Loucy (cell line): ENCODE measurements around the gene RPN2.

Experiments
- H2AFZ ChIP-seq: fragments of 200-600 bp; sonication (generic); 2 replicates; pipeline ENCODE4 v1.6.0; 2016; ENCODE audit warnings: antibody characterized with exemption, mild to moderate bottlenecking, low read length, moderate library complexity
- H3F3A ChIP-seq: fragments of 200-600 bp; 2 replicates; pipeline ENCODE4 v1.6.0; 2016; ENCODE audit warnings: antibody characterized with exemption, low read depth, mild to moderate bottlenecking
- H3K27me3 ChIP-seq: fragments of 200-600 bp; sonication (generic); 2 replicates; pipeline ENCODE4 v1.6.1; 2014; ENCODE audit warnings: low read length, mild to moderate bottlenecking; ENCODE audit not compliant: insufficient read depth, poor library complexity, severe bottlenecking
- H3K36me3 ChIP-seq: fragments of 200-600 bp; sonication (generic); 2 replicates; pipeline ENCODE4 v1.6.1; 2016; ENCODE audit warnings: low read length; ENCODE audit not compliant: insufficient read depth
- H3K4me1 ChIP-seq: fragments of 200-600 bp; sonication (generic); 2 replicates; pipeline ENCODE4 v1.5.1; 2014; ENCODE audit warnings: low read length, mild to moderate bottlenecking; ENCODE audit not compliant: insufficient read depth, poor library complexity, severe bottlenecking
- H3K4me2 ChIP-seq: fragments of 200-600 bp; sonication (generic); 2 replicates; pipeline ENCODE4 v1.6.0; 2014; ENCODE audit warnings: antibody characterized with exemption, low read length, low read depth, mild to moderate bottlenecking; ENCODE audit not compliant: poor library complexity, severe bottlenecking
- H3K4me3 ChIP-seq: fragments of 200-600 bp; sonication (generic); 2 replicates; pipeline ENCODE4 v1.5.1; 2014; ENCODE audit warnings: low read length, mild to moderate bottlenecking, mixed read lengths; ENCODE audit not compliant: poor library complexity, severe bottlenecking
- H3K79me2 ChIP-seq: fragments of 200-600 bp; sonication (generic); 2 replicates; pipeline ENCODE4 v1.6.1; 2014; ENCODE audit warnings: low read length; ENCODE audit not compliant: insufficient read depth
- H3K9ac ChIP-seq: fragments of 200-600 bp; sonication (generic); 2 replicates; pipeline ENCODE4 v1.6.0; 2014; ENCODE audit warnings: mild to moderate bottlenecking, low read depth, low read length, moderate library complexity; ENCODE audit not compliant: poor library complexity, severe bottlenecking
- H3K9me2 ChIP-seq: fragments of 200-600 bp; sonication (generic); replicated peaks from 2 replicates; pipeline ENCODE4 v1.6.1; 2016; ENCODE audit warnings: low read depth, low read length, mixed read lengths
- H3K9me3 ChIP-seq: fragments of 200-600 bp; sonication (generic); 2 replicates; pipeline ENCODE4 v1.6.1; 2014; ENCODE audit warnings: mild to moderate bottlenecking, antibody characterized with exemption, low read length, low read depth; ENCODE audit not compliant: insufficient read depth
- H4K20me1 ChIP-seq: fragments of 200-600 bp; sonication (generic); 2 replicates; pipeline ENCODE4 v1.6.0; 2014; ENCODE audit warnings: antibody characterized with exemption, low read length, mild to moderate bottlenecking; ENCODE audit not compliant: insufficient read depth, poor library complexity, severe bottlenecking
- CTCF ChIP-seq: fragments of 200-600 bp; sonication (generic); conservative IDR thresholded peaks from 2 replicates; pipeline ENCODE4 v1.5.1; 2014; ENCODE audit warnings: mild to moderate bottlenecking, antibody characterized with exemption, low read length
- EZH2phosphoT487 ChIP-seq: fragments of 200-600 bp; IDR thresholded peaks from 2 replicates; pipeline ENCODE4 v1.6.1; 2018; ENCODE audit warnings: antibody characterized with exemption, mild to moderate bottlenecking, moderate library complexity, borderline replicate concordance

Gene RPN2

GRCh38 chr20:37263686-37264085 lies 84.6 kb downstream of the RPN2 start:
- no peaks in the 10 kb centered on the region for H3F3A ChIP-seq
- no peaks in the 10 kb centered on the region for H3K4me1 ChIP-seq
- H3K27me3 ChIP-seq, result no peaks in the 10 kb centered on the region
- no peaks in the 10 kb centered on the region for H3K9me3 ChIP-seq
- no peaks in the 10 kb centered on the region for H3K9me2 ChIP-seq
- no peak overlapping the region for H3K4me2 ChIP-seq
- no peaks in the 10 kb centered on the region for H4K20me1 ChIP-seq
- no peak overlapping the region for H2AFZ ChIP-seq
- no peak overlapping the region for H3K9ac ChIP-seq
- no peak overlapping the region for H3K4me3 ChIP-seq
- H3K79me2 ChIP-seq, result no peaks in the 10 kb centered on the region
- TF ChIP-seq CTCF, result no peak
- H3K36me3 ChIP-seq, result no peaks in the 10 kb centered on the region

DNA sequence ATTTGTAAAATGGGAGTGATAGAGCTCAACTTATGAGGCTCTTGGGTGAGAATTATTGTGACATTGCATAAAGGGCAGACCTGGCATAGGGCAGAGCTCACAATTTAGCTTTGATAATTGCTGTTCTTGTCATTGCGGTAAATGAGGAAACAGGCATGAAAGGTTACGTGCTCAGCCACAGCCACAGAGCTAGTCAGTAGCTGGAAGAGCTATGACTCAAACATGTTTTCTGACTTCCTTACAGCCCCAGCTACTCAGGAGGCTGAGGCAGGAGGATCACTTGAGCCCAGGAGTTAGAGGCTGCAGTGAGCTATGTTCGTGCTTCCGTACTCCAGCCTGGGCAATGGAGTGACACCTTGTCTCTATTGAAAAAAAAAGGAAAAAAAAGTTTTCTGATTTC lies 86.0 kb downstream of the RPN2 start:
- no peak overlapping the region for H3K9ac ChIP-seq
- no peak overlapping the region for H3K4me2 ChIP-seq
- peaks cover 4% of the 10 kb centered on the region for H3K4me1 ChIP-seq
- no peaks in the 10 kb centered on the region for H3K79me2 ChIP-seq
- no peak overlapping the region for H2AFZ ChIP-seq
- H3K27me3 ChIP-seq, result no peaks in the 10 kb centered on the region
- H3K9me3 ChIP-seq, result no peaks in the 10 kb centered on the region
- H3K9me2 ChIP-seq, result no peaks in the 10 kb centered on the region
- no peaks in the 10 kb centered on the region for H3F3A ChIP-seq
- H3K36me3 ChIP-seq, result no peaks in the 10 kb centered on the region
- H4K20me1 ChIP-seq, result no peaks in the 10 kb centered on the region
- TF ChIP-seq CTCF, result no peak
- TF ChIP-seq EZH2phosphoT487, result no peak
- no peak overlapping the region for H3K4me3 ChIP-seq

GRCh38 chr20:37266940-37267666 lies 88.0 kb downstream of the RPN2 start:
- Histone ChIP-seq H3K4me1 (peaks cover 11% of the 10 kb centered on the region), H3K9me2 (no peaks in the 10 kb centered on the region), H3K9me3 (no peaks in the 10 kb centered on the region), H3F3A (no peaks in the 10 kb centered on the region), H3K27me3 (no peaks in the 10 kb centered on the region), H3K9ac (no peak overlapping the region), H3K79me2 (no peaks in the 10 kb centered on the region), H2AFZ (no peak overlapping the region), H3K36me3 (no peaks in the 10 kb centered on the region), H3K4me2 (no peak overlapping the region), H3K4me3 (no peak overlapping the region), H4K20me1 (no peaks in the 10 kb centered on the region)
- no peak for TF ChIP-seq EZH2phosphoT487
- no peak for TF ChIP-seq CTCF
